ENCODE data around the gene ARHGDIG. TPM values are rescaled to one million over a fixed set of nuclear protein-coding genes. Genes with fewer than 3 reads are reported as not detected.

ARHGDIG gene
- total and polyA plus RNA-seq, 9 of the 15 experiments (the other 6 are each of a cell fraction or from before 2014, with no cell fraction given): 0.36 to 2.5 (median 0.64) TPM; not detected in 2

DNA sequence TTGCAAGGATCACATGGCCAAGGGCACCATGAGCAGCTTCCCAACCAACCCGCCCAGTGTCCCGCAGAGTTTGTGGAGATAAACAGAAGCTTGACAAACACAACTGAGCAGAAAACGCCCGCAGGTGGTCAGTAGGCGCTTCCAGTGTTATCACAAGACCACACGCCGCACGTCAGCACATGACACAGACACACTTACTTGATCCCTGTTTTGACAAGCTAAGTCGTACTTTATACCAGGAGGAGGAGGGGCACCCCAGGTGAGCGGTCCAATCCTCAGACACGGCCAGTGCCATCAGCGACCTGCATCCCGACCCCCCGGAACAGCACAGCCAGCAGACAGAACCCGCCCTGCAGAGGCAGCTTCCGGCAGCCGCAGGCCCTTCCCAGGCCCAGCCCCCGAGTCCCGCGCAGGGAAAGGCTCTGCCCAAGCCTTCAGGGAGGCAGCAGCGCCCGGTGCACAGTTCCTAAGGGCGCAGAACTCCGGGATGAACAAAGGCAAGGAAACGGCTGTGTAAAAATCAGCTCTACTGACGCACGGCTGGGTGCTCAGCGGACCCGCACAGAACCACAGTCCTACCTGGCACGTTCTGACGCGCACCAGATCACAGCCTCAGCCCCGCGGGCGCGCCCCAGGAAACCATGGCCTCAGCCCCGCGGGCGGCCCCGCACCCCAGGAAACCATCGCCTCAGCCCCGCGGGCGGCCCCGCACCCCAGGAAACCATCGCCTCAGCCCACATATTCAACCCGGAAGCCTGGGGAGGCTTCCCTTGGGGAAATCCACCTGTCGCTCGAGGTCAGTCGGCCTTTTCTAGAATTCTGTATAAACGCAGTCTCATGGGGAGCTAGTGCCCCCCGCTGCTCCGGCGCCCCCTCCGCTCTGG lies 44.3 kb downstream of the ARHGDIG start (continued):
- TF ChIP-seq, protein P1, sequence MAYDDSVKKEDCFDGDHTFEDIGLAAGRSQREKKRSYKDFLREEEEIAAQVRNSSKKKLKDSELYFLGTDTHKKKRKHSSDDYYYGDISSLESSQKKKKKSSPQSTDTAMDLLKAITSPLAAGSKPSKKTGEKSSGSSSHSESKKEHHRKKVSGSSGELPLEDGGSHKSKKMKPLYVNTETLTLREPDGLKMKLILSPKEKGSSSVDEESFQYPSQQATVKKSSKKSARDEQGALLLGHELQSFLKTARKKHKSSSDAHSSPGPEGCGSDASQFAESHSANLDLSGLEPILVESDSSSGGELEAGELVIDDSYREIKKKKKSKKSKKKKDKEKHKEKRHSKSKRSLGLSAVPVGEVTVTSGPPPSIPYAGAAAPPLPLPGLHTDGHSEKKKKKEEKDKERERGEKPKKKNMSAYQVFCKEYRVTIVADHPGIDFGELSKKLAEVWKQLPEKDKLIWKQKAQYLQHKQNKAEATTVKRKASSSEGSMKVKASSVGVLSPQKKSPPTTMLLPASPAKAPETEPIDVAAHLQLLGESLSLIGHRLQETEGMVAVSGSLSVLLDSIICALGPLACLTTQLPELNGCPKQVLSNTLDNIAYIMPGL (CRISPR knock-in tag; IDR thresholded peaks at IDR 0.05): no peak
- TF ChIP-seq FOXK2 (conservative IDR thresholded peaks at IDR 0.05 in 1 of 2, IDR thresholded peaks at IDR 0.05 in 1 of 2; ENCODE audit: low read depth in 2 of 2) (peak; percentile 89 to 95), ARID2 (IDR thresholded peaks at IDR 0.05) (no peak), MTA2 (IDR thresholded peaks at IDR 0.05; ENCODE audit: low read depth) (peak; percentile 70), GATAD2A (IDR thresholded peaks at IDR 0.05) (no peak), NFXL1 (CRISPR knock-in tag; IDR thresholded peaks at IDR 0.05) (no peak), ZZZ3 (IDR thresholded peaks at IDR 0.05) (no peak), NCOR1 (IDR thresholded peaks at IDR 0.05) (peak; percentile 91), HCFC1 (IDR thresholded peaks at IDR 0.05; ENCODE audit: low read depth, low read length) (no peak), TRIM24 (IDR thresholded peaks at IDR 0.05) (peak; percentile 80 to 83), SMARCC2 (IDR thresholded peaks at IDR 0.05; ENCODE audit: low read depth) (peak; percentile 32; the same call in 1 of the 2 replicates)
- TF ChIP-seq, protein P2, sequence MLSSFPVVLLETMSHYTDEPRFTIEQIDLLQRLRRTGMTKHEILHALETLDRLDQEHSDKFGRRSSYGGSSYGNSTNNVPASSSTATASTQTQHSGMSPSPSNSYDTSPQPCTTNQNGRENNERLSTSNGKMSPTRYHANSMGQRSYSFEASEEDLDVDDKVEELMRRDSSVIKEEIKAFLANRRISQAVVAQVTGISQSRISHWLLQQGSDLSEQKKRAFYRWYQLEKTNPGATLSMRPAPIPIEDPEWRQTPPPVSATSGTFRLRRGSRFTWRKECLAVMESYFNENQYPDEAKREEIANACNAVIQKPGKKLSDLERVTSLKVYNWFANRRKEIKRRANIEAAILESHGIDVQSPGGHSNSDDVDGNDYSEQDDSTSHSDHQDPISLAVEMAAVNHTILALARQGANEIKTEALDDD (IDR thresholded peaks at IDR 0.05): peak; percentile 56; the same call in 1 of the 2 replicates
- TF ChIP-seq, protein P3, sequence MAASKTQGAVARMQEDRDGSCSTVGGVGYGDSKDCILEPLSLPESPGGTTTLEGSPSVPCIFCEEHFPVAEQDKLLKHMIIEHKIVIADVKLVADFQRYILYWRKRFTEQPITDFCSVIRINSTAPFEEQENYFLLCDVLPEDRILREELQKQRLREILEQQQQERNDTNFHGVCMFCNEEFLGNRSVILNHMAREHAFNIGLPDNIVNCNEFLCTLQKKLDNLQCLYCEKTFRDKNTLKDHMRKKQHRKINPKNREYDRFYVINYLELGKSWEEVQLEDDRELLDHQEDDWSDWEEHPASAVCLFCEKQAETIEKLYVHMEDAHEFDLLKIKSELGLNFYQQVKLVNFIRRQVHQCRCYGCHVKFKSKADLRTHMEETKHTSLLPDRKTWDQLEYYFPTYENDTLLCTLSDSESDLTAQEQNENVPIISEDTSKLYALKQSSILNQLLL (CRISPR knock-in tag; IDR thresholded peaks at IDR 0.05; ENCODE audit: borderline replicate concordance): no peak
- TF ChIP-seq, protein P4, sequence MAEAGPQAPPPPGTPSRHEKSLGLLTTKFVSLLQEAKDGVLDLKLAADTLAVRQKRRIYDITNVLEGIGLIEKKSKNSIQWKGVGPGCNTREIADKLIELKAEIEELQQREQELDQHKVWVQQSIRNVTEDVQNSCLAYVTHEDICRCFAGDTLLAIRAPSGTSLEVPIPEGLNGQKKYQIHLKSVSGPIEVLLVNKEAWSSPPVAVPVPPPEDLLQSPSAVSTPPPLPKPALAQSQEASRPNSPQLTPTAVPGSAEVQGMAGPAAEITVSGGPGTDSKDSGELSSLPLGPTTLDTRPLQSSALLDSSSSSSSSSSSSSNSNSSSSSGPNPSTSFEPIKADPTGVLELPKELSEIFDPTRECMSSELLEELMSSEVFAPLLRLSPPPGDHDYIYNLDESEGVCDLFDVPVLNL (CRISPR knock-in tag; IDR thresholded peaks at IDR 0.05; ENCODE audit: low read depth): no peak
- TF ChIP-seq, protein P5, sequence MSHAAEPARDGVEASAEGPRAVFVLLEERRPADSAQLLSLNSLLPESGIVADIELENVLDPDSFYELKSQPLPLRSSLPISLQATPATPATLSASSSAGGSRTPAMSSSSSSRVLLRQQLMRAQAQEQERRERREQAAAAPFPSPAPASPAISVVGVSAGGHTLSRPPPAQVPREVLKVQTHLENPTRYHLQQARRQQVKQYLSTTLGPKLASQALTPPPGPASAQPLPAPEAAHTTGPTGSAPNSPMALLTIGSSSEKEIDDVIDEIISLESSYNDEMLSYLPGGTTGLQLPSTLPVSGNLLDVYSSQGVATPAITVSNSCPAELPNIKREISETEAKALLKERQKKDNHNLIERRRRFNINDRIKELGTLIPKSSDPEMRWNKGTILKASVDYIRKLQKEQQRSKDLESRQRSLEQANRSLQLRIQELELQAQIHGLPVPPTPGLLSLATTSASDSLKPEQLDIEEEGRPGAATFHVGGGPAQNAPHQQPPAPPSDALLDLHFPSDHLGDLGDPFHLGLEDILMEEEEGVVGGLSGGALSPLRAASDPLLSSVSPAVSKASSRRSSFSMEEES (CRISPR knock-in tag; IDR thresholded peaks at IDR 0.05): peak; percentile 43
- TF ChIP-seq, protein P6, sequence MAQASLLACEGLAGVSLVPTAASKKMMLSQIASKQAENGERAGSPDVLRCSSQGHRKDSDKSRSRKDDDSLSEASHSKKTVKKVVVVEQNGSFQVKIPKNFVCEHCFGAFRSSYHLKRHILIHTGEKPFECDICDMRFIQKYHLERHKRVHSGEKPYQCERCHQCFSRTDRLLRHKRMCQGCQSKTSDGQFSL (CRISPR knock-in tag; IDR thresholded peaks at IDR 0.05): no peak
- TF ChIP-seq, protein P6 (tag; IDR thresholded peaks at IDR 0.05): no peak
